ENCODE results near the gene KANSL1L. TPM values are rescaled to one million over a fixed set of nuclear protein-coding genes. Genes with fewer than 3 reads are reported as not detected.

Gene KANSL1L
- total and polyA plus RNA-seq, 2 experiments from 2014 or later, result 7.4 to 21.1 TPM

DNA sequence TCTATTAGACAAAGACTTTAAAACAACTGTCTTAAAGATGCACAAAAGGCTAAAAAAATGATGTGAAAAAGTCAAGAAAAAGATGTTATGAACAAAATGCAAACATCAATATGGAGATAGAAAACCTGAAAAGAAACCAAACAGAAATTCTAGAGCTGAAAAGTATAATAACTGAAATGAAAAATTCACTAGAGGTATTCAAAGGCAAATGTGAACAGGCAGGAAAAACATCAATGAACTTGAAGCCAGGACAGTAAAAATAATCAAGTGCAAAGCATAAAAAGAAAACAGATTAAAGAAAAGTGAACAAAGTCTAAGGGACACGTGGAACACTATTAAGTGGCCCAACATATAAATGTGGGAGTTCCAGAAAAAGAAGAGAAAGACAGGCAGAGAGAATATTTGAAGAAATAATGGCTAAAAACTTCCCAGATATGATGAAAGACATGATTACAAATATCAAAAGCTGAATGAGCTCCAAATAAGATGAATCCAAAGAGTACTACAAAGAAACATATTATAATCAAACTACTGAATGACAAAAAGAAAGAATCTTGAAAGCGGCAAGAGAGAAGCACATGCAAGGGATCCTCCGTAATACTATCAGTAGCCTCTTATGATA lies 57.5 kb downstream of the KANSL1L start:
- Histone ChIP-seq H3K79me2 (replicated peaks; ENCODE audit: insufficient read depth) (0 out of 2 replicates have a peak, but pooled peaks cover 12% of the 10 kb centered on the region), H3K27me3 (ENCODE audit: insufficient read depth) (no peaks in the 10 kb centered on the region), H2AFZ (no peak overlapping the region), H3F3A (replicated peaks; ENCODE audit: low read depth) (no peaks in the 10 kb centered on the region), H3K9me2 (ENCODE audit: insufficient read depth) (no peaks in the 10 kb centered on the region), H3K4me1 (ENCODE audit: insufficient read depth) (no peaks in the 10 kb centered on the region), H3K27ac (ENCODE audit: low read depth) (no peak overlapping the region), H3K36me3 (ENCODE audit: insufficient read depth) (no peaks in the 10 kb centered on the region), H4K20me1 (replicated peaks; ENCODE audit: insufficient read depth) (no peaks in the 10 kb centered on the region), H3K4me2 (no peak overlapping the region), H3K4me3 (no peak overlapping the region)
- ATAC-seq (no peak), DNase-seq (ENCODE audit: low spot score) (no peak)
- Mint-ChIP-seq H3K27ac (no peak overlapping the region), H3K4me3 (no peak overlapping the region), H3K27me3 (ENCODE audit: insufficient read depth, low read depth, poor library complexity) (no peaks in the 10 kb centered on the region), H3K36me3 (ENCODE audit: low read depth) (peaks cover 16% of the 10 kb centered on the region; the same call in 2 of the 3 replicates), H3K9me3 (peaks cover 6% of the 10 kb centered on the region; the same call in 2 of the 3 replicates), H3K4me1 (no peaks in the 10 kb centered on the region)
- TF ChIP-seq, protein P1, sequence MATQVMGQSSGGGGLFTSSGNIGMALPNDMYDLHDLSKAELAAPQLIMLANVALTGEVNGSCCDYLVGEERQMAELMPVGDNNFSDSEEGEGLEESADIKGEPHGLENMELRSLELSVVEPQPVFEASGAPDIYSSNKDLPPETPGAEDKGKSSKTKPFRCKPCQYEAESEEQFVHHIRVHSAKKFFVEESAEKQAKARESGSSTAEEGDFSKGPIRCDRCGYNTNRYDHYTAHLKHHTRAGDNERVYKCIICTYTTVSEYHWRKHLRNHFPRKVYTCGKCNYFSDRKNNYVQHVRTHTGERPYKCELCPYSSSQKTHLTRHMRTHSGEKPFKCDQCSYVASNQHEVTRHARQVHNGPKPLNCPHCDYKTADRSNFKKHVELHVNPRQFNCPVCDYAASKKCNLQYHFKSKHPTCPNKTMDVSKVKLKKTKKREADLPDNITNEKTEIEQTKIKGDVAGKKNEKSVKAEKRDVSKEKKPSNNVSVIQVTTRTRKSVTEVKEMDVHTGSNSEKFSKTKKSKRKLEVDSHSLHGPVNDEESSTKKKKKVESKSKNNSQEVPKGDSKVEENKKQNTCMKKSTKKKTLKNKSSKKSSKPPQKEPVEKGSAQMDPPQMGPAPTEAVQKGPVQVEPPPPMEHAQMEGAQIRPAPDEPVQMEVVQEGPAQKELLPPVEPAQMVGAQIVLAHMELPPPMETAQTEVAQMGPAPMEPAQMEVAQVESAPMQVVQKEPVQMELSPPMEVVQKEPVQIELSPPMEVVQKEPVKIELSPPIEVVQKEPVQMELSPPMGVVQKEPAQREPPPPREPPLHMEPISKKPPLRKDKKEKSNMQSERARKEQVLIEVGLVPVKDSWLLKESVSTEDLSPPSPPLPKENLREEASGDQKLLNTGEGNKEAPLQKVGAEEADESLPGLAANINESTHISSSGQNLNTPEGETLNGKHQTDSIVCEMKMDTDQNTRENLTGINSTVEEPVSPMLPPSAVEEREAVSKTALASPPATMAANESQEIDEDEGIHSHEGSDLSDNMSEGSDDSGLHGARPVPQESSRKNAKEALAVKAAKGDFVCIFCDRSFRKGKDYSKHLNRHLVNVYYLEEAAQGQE (IDR thresholded peaks at IDR 0.05; ENCODE audit: unreplicated experiment), result no peak
- no peak for TF ChIP-seq ZNF331 (CRISPR knock-in tag; IDR thresholded peaks at IDR 0.05; ENCODE audit: low read depth)
- TF ChIP-seq POLR2AphosphoS5 (IDR thresholded peaks at IDR 0.05; ENCODE audit: low read depth), result no peak
- no peak for TF ChIP-seq EZH2phosphoT487 (IDR thresholded peaks at IDR 0.05; ENCODE audit: unreplicated experiment)
- no peak for TF ChIP-seq CREB1 (CRISPR knock-in tag; IDR thresholded peaks at IDR 0.05; ENCODE audit: low read depth)
- TF ChIP-seq, protein P2, sequence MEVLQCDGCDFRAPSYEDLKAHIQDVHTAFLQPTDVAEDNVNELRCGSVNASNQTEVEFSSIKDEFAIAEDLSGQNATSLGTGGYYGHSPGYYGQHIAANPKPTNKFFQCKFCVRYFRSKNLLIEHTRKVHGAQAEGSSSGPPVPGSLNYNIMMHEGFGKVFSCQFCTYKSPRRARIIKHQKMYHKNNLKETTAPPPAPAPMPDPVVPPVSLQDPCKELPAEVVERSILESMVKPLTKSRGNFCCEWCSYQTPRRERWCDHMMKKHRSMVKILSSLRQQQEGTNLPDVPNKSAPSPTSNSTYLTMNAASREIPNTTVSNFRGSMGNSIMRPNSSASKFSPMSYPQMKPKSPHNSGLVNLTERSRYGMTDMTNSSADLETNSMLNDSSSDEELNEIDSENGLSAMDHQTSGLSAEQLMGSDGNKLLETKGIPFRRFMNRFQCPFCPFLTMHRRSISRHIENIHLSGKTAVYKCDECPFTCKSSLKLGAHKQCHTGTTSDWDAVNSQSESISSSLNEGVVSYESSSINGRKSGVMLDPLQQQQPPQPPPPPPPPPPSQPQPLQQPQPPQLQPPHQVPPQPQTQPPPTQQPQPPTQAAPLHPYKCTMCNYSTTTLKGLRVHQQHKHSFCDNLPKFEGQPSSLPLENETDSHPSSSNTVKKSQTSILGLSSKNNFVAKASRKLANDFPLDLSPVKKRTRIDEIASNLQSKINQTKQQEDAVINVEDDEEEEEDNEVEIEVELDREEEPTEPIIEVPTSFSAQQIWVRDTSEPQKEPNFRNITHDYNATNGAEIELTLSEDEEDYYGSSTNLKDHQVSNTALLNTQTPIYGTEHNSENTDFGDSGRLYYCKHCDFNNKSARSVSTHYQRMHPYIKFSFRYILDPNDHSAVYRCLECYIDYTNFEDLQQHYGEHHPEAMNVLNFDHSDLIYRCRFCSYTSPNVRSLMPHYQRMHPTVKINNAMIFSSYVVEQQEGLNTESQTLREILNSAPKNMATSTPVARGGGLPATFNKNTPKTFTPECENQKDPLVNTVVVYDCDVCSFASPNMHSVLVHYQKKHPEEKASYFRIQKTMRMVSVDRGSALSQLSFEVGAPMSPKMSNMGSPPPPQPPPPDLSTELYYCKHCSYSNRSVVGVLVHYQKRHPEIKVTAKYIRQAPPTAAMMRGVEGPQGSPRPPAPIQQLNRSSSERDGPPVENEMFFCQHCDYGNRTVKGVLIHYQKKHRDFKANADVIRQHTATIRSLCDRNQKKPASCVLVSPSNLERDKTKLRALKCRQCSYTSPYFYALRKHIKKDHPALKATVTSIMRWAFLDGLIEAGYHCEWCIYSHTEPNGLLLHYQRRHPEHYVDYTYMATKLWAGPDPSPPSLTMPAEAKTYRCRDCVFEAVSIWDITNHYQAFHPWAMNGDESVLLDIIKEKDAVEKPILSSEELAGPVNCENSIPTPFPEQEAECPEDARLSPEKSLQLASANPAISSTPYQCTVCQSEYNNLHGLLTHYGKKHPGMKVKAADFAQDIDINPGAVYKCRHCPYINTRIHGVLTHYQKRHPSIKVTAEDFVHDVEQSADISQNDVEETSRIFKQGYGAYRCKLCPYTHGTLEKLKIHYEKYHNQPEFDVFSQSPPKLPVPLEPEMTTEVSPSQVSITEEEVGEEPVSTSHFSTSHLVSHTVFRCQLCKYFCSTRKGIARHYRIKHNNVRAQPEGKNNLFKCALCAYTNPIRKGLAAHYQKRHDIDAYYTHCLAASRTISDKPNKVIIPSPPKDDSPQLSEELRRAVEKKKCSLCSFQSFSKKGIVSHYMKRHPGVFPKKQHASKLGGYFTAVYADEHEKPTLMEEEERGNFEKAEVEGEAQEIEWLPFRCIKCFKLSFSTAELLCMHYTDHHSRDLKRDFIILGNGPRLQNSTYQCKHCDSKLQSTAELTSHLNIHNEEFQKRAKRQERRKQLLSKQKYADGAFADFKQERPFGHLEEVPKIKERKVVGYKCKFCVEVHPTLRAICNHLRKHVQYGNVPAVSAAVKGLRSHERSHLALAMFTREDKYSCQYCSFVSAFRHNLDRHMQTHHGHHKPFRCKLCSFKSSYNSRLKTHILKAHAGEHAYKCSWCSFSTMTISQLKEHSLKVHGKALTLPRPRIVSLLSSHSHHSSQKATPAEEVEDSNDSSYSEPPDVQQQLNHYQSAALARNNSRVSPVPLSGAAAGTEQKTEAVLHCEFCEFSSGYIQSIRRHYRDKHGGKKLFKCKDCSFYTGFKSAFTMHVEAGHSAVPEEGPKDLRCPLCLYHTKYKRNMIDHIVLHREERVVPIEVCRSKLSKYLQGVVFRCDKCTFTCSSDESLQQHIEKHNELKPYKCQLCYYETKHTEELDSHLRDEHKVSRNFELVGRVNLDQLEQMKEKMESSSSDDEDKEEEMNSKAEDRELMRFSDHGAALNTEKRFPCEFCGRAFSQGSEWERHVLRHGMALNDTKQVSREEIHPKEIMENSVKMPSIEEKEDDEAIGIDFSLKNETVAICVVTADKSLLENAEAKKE (CRISPR knock-in tag; IDR thresholded peaks at IDR 0.05), result no peak
- no peak for TF ChIP-seq ZNF114 (CRISPR knock-in tag; IDR thresholded peaks at IDR 0.05)
- TF ChIP-seq EZH2 (IDR thresholded peaks at IDR 0.05; ENCODE audit: low read depth, unreplicated experiment), result no peak
- no peak for TF ChIP-seq JUNB (IDR thresholded peaks at IDR 0.05; ENCODE audit: unreplicated experiment)
- TF ChIP-seq, protein P3, sequence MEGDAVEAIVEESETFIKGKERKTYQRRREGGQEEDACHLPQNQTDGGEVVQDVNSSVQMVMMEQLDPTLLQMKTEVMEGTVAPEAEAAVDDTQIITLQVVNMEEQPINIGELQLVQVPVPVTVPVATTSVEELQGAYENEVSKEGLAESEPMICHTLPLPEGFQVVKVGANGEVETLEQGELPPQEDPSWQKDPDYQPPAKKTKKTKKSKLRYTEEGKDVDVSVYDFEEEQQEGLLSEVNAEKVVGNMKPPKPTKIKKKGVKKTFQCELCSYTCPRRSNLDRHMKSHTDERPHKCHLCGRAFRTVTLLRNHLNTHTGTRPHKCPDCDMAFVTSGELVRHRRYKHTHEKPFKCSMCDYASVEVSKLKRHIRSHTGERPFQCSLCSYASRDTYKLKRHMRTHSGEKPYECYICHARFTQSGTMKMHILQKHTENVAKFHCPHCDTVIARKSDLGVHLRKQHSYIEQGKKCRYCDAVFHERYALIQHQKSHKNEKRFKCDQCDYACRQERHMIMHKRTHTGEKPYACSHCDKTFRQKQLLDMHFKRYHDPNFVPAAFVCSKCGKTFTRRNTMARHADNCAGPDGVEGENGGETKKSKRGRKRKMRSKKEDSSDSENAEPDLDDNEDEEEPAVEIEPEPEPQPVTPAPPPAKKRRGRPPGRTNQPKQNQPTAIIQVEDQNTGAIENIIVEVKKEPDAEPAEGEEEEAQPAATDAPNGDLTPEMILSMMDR (conservative IDR thresholded peaks at IDR 0.05; ENCODE audit: low read depth in 2 of 2), result no peak
- TF ChIP-seq STAT1 (IDR thresholded peaks at IDR 0.05; ENCODE audit: unreplicated experiment), result no peak
- TF ChIP-seq, protein P4, sequence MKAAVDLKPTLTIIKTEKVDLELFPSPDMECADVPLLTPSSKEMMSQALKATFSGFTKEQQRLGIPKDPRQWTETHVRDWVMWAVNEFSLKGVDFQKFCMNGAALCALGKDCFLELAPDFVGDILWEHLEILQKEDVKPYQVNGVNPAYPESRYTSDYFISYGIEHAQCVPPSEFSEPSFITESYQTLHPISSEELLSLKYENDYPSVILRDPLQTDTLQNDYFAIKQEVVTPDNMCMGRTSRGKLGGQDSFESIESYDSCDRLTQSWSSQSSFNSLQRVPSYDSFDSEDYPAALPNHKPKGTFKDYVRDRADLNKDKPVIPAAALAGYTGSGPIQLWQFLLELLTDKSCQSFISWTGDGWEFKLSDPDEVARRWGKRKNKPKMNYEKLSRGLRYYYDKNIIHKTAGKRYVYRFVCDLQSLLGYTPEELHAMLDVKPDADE (IDR thresholded peaks at IDR 0.05), result no peak
- no peak for TF ChIP-seq NANOG (IDR thresholded peaks at IDR 0.05; ENCODE audit: borderline replicate concordance)
